Endothelial cell of umbilical vein (primary cell): ENCODE results near the gene SLC35G6. TPM values are rescaled to one million over a fixed set of nuclear protein-coding genes. Genes with fewer than 3 reads are reported as not detected.
"Not testable (repeated sequence)": the region's sequence is repeated elsewhere in the genome, so short reads cannot be mapped to it uniquely, and the experiment has no call there.

ENCODE experiments used
- Bru-seq: library from RNA; stranded (reverse); fragments of 400-500 nt; gene quantifications from one replicate; lab custom pipeline; 2021; lab: Mats Ljungman, UMichigan
- BruChase-seq, 2 experiments: library from RNA; stranded (reverse); fragments of 400-500 nt; gene quantifications; one replicate each; lab custom pipeline; 2021; lab: Mats Ljungman, UMichigan
- BruUV-seq: library from RNA; stranded (reverse); fragments of 400-500 nt; replicated peaks from 2 replicates; lab custom pipeline; 2021; lab: Mats Ljungman, UMichigan
- CTCF ChIA-PET: fragments of 300-600, 350-600 bp; sonication (Branson Sonifier 250); formaldehyde crosslinking; loops from one replicate; lab custom pipeline; 2021; ENCODE audit warnings: antibody characterized with exemption, inconsistent platforms; lab: Charles Lee
- POLR2A ChIA-PET: fragments of 300-600, 350-600 bp; sonication (Branson Sonifier 250); formaldehyde crosslinking; loops from one replicate; lab custom pipeline; 2021; ENCODE audit warnings: antibody characterized with exemption, inconsistent platforms; lab: Charles Lee
- DNase-seq: peaks from one replicate; pipeline ENCODE4 v3.0.0-alpha.2; 2011; ENCODE audit warnings: low read depth, low spot score
- FAIRE-seq: peaks from 2 replicates; lab custom pipeline; 2011; peaks lifted over from hg19 to GRCh38; lab: Jason Lieb, UNC
- H2AFZ ChIP-seq: 2 replicates; pipeline ENCODE4 v1.6.0; 2012; ENCODE audit warnings: low read depth, low read length, control low read depth, inconsistent platforms
- H3K27ac ChIP-seq: 2 replicates; pipeline ENCODE4 v1.5.1; 2011; ENCODE audit warnings: low read depth, mild to moderate bottlenecking, control low read depth, low read length, moderate library complexity; ENCODE audit not compliant: insufficient read depth
- H3K27me3 ChIP-seq, 2 experiments: 2 replicates each; pipeline versions ENCODE4 v1.6.0 to v1.6.1; 2011; ENCODE audit warnings: low read length in 2 of 2, mixed read lengths in 1 of 2; ENCODE audit not compliant: control insufficient read depth in 2 of 2, insufficient read depth in 2 of 2
- H3K36me3 ChIP-seq, 2 experiments: 2 replicates in 1 of 2; 3 replicates in 1 of 2; pipeline ENCODE4 v1.5.1; 2011; ENCODE audit warnings: low read length in 2 of 2, mild to moderate bottlenecking in 1 of 2, moderate library complexity in 1 of 2; ENCODE audit not compliant: control insufficient read depth in 2 of 2, insufficient read depth in 2 of 2; ENCODE audit errors: extremely low read depth in 1 of 2
- H3K4me1 ChIP-seq: 3 replicates; pipeline ENCODE4 v1.5.1; 2011; ENCODE audit warnings: mild to moderate bottlenecking, low read length; ENCODE audit not compliant: control insufficient read depth, insufficient read depth; ENCODE audit errors: extremely low read depth
- H3K4me2 ChIP-seq: 2 replicates; pipeline ENCODE4 v1.6.1; 2011; ENCODE audit warnings: low read length, control low read depth, mixed read lengths; ENCODE audit not compliant: insufficient read depth
- H3K4me3 ChIP-seq, 3 experiments: fragments of 200-600 bp in 1 of 3; sonication (generic), shearing (Covaris generic) in 1 of 3; replicated peaks in 1 of 3; 2 replicates each; pipeline ENCODE4 v1.5.1; 2011 to 2016; ENCODE audit warnings: control low read depth in 3 of 3, low read length in 3 of 3, mild to moderate bottlenecking in 2 of 3, inconsistent platforms in 1 of 3, low read depth in 1 of 3, moderate library complexity in 1 of 3; ENCODE audit not compliant: insufficient read depth in 1 of 3
- H3K79me2 ChIP-seq: 2 replicates; pipeline ENCODE4 v1.6.0; 2012; ENCODE audit warnings: low read length, inconsistent platforms; ENCODE audit not compliant: control insufficient read depth, insufficient read depth
- H3K9ac ChIP-seq: replicated peaks from 2 replicates; pipeline ENCODE3; 2011; ENCODE audit warnings: low read length, control low read depth; ENCODE audit not compliant: insufficient read depth; ENCODE audit errors: extremely low read depth
- H3K9me1 ChIP-seq: replicated peaks from 3 replicates; pipeline ENCODE4 v1.6.0; 2011; ENCODE audit warnings: mild to moderate bottlenecking, low read length; ENCODE audit not compliant: control insufficient read depth, insufficient read depth; ENCODE audit errors: extremely low read depth
- H3K9me3 ChIP-seq: replicated peaks from 2 replicates; pipeline ENCODE4 v1.5.1; 2012; ENCODE audit warnings: low read length, inconsistent platforms; ENCODE audit not compliant: control insufficient read depth, insufficient read depth
- H4K20me1 ChIP-seq: replicated peaks from 2 replicates; pipeline ENCODE3; 2011; ENCODE audit warnings: mild to moderate bottlenecking, low read length; ENCODE audit not compliant: control insufficient read depth, insufficient read depth; ENCODE audit errors: extremely low read depth
- EZH2 ChIP-seq: IDR thresholded peaks from 2 replicates; pipeline ENCODE4 v1.6.1; 2012; ENCODE audit warnings: borderline replicate concordance, low read depth, mild to moderate bottlenecking, moderate library complexity, low read length, inconsistent platforms; ENCODE audit not compliant: severe bottlenecking
- FOS ChIP-seq: IDR thresholded peaks from 2 replicates; pipeline ENCODE4 v1.6.1; 2011; ENCODE audit warnings: mild to moderate bottlenecking, low read length, moderate library complexity, borderline replicate concordance; ENCODE audit not compliant: insufficient read depth
- GATA2 ChIP-seq: IDR thresholded peaks from 2 replicates; pipeline ENCODE4 v1.7.0; 2011; ENCODE audit warnings: low read depth, mild to moderate bottlenecking, moderate library complexity, mixed read lengths, low read length; ENCODE audit not compliant: insufficient read length, insufficient read depth
- JUN ChIP-seq: IDR thresholded peaks from 2 replicates; pipeline ENCODE4 v1.6.1; 2011; ENCODE audit warnings: borderline replicate concordance, low read depth; ENCODE audit not compliant: insufficient read length, insufficient read depth
- MYC ChIP-seq: IDR thresholded peaks from one replicate; pipeline ENCODE4 v1.6.1; 2011; ENCODE audit warnings: mild to moderate bottlenecking, low read depth, low read length
- POLR2A ChIP-seq: IDR thresholded peaks from 2 replicates; pipeline ENCODE4 v1.6.1; 2012; ENCODE audit warnings: low read depth, mild to moderate bottlenecking, control low read depth, low read length
- POLR2AphosphoS5 ChIP-seq: IDR thresholded peaks from 2 replicates; pipeline ENCODE4 v1.6.1; 2012; ENCODE audit warnings: low read depth, mild to moderate bottlenecking, control low read depth, low read length, moderate library complexity; ENCODE audit not compliant: insufficient read depth
- dilution Hi-C: fragments of 300-500 bp; cut with MboI; formaldehyde crosslinking; loops from one replicate; pipeline ENCODE4 v1.15.0; 2019; ENCODE audit warnings: low sequenced_read_pairs; ENCODE audit not compliant: extremely low pct_ligation_motif_present
- intact Hi-C: fragments of 100-400 bp; cut with micrococcal nuclease; formaldehyde crosslinking; loops from one replicate; pipeline ENCODE4 v1.10.0; 2022
- long read RNA-seq: library from polyadenylated mRNA; stranded (forward); transcript quantifications from one replicate; pipeline ENCODE4 v2.0.0, GENCODE V29; 2021
- polyA minus RNA-seq, 3 experiments: library from RNA; depleted of rRNA, polyadenylated mRNA; stranded (reverse); fragments of >200 nt; gene quantifications; 1 replicate in 1 of 3; 2 replicates in 2 of 3; pipeline ENCODE4 v1.2.3, GENCODE V29; 2011
- polyA plus RNA-seq, 4 experiments: library from polyadenylated mRNA; depleted of rRNA in 3 of 4; stranded (reverse) in 3 of 4; unstranded in 1 of 4; fragments of >200 nt; gene quantifications; 2 replicates each; pipeline versions ENCODE4 v1.2.1 to v1.2.3, GENCODE V29; 2011 to 2012; ENCODE audit warnings: missing spikeins in 1 of 4
- total RNA-seq: library from RNA; stranded (reverse); gene quantifications from 2 replicates; pipeline ENCODE4 v1.2.3, GENCODE V29; 2021
- TF ChIP-seq, protein P1 (sequence below), 2 donors: IDR thresholded peaks; 1 replicate in 1 of 2; 2 replicates in 1 of 2; pipeline ENCODE4 v1.5.1; 2011; ENCODE audit warnings: low read length in 2 of 2, mild to moderate bottlenecking in 2 of 2, moderate library complexity in 2 of 2, control low read depth in 1 of 2, inconsistent platforms in 1 of 2, low read depth in 1 of 2; ENCODE audit not compliant: insufficient read depth in 1 of 2; ENCODE audit errors: extremely low read depth in 1 of 2
- TF ChIP-seq, protein P2 (sequence below): IDR thresholded peaks from 2 replicates; pipeline ENCODE4 v1.6.1; 2011; ENCODE audit not compliant: insufficient read depth, insufficient read length

SLC35G6 gene
- not detected in 2 replicates for total RNA-seq
- not detected in 2 replicates for polyA plus RNA-seq
- not detected in 2 replicates for polyA plus RNA-seq (2011; cell fraction: cytosol; rRNA removed)
- polyA plus RNA-seq (2011; cell fraction: nucleus; rRNA removed): not detected in 2 replicates
- polyA plus RNA-seq (2012): 0.16 TPM in 1 of 2 replicates, not detected in the other
- not detected in 2 replicates for polyA minus RNA-seq
- polyA minus RNA-seq (2011; cell fraction: cytosol; rRNA and poly(A)+ RNA removed): not detected
- polyA minus RNA-seq (2011; cell fraction: nucleus; rRNA and poly(A)+ RNA removed): not detected in 2 replicates
- not detected for Bru-seq, nascent RNA
- BruChase-seq, experiment 1, labeled RNA remaining after a 6-hour chase: not detected
- not detected for BruChase-seq, experiment 2, labeled RNA remaining after a 2-hour chase
- long read RNA-seq: 0 reads

DNA sequence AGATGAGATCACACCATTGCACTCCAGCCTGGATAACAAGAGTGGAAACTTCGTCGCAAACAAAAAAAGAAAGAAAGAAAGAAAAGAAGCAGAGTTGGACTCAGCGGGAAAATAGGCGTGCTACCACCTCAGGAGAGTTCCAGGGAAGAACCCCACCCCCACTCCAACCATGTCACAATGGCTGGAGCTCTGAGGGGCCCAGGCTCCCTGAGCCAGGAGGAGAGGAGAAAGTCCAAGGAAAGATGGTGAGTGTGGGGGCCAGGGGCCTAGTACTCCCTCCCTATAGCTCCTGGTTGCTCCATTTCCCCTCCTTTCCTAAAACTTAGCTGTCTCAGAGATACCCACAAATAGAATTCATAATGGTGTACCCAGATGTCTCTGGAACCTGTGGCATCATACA is at the start of gene SLC35G6:
TSS of gene SLC35G6 (plus strand) at position 172 of the 400 bp plus-strand sequence. CDS start at position 243, 71 bp downstream.
- Histone ChIP-seq H3K79me2 (peaks cover 43% of the 10 kb centered on the region), H3K4me1 (peaks cover 39% of the 10 kb centered on the region)
- H3K36me3 ChIP-seq, H3K4me2 ChIP-seq, H3K27me3 ChIP-seq, H3K4me3 ChIP-seq, DNase-seq, H3K9me1 ChIP-seq, H3K9ac ChIP-seq, FAIRE-seq, BruUV-seq, H3K9me3 ChIP-seq, POLR2A ChIA-PET, H2AFZ ChIP-seq, H4K20me1 ChIP-seq, dilution Hi-C loops, CTCF ChIA-PET, H3K27ac ChIP-seq: not testable (repeated sequence)
- intact Hi-C loops: loop anchor here (10.0 kb wide), 1 partner anchor 204 kb away; the partner anchor contains the start of genes TP53 and WRAP53

DNA sequence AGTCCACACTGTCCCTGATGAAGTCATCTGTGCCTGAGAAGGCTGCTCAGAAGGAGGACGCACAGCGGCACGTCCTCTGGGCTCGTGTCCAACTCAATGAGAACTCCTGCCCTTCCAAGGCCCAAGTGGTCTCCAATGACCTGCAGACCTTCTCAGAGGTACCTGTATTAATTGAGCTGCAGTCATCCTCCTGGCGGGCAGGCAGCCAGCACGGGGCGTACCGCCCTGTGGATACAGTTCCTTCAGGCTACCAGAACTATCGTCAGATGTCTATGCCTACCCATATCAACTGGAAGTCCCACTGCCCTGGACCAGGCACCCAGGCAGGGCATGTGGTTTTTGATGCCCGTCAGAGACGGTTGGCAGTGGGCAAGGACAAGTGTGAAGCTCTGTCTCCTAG is 49.0 kb upstream of the SLC35G6 start:
- dilution Hi-C loops: no loop called here
- Histone ChIP-seq H3K27ac (no peak overlapping the region), H3K9ac (no peak overlapping the region), H2AFZ (no peak overlapping the region), H3K4me2 (no peak overlapping the region), H4K20me1 (no peaks in the 10 kb centered on the region), H3K4me3 (no peak overlapping the region), H3K4me1 (peaks cover 14% of the 10 kb centered on the region), H3K27me3 (no peaks in the 10 kb centered on the region), H3K36me3 (no peaks in the 10 kb centered on the region), H3K79me2 (no peaks in the 10 kb centered on the region), H3K9me3 (no peaks in the 10 kb centered on the region), H3K9me1 (no peaks in the 10 kb centered on the region)
- CTCF ChIA-PET: interaction anchor here (0.8 to 1.5 kb wide), 2 partner anchors 9 to 77 kb away, joined by 3 to 5 read pairs; no protein-coding TSS in a partner anchor
- FAIRE-seq (no peak), DNase-seq (no peak)
- TF ChIP-seq POLR2AphosphoS5: no peak
- no peak for TF ChIP-seq JUN
- no peak for TF ChIP-seq POLR2A
- no peak for TF ChIP-seq FOS
- TF ChIP-seq EZH2: no peak
- TF ChIP-seq GATA2: no peak
- TF ChIP-seq, protein P1, sequence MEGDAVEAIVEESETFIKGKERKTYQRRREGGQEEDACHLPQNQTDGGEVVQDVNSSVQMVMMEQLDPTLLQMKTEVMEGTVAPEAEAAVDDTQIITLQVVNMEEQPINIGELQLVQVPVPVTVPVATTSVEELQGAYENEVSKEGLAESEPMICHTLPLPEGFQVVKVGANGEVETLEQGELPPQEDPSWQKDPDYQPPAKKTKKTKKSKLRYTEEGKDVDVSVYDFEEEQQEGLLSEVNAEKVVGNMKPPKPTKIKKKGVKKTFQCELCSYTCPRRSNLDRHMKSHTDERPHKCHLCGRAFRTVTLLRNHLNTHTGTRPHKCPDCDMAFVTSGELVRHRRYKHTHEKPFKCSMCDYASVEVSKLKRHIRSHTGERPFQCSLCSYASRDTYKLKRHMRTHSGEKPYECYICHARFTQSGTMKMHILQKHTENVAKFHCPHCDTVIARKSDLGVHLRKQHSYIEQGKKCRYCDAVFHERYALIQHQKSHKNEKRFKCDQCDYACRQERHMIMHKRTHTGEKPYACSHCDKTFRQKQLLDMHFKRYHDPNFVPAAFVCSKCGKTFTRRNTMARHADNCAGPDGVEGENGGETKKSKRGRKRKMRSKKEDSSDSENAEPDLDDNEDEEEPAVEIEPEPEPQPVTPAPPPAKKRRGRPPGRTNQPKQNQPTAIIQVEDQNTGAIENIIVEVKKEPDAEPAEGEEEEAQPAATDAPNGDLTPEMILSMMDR (IDR thresholded peaks at IDR 0.05; ENCODE audit: extremely low read depth in 1 of 2, insufficient read depth in 1 of 2, low read depth in 1 of 2, low read length in 2 of 2): no peak
- no peak for TF ChIP-seq MYC
- TF ChIP-seq, protein P2, sequence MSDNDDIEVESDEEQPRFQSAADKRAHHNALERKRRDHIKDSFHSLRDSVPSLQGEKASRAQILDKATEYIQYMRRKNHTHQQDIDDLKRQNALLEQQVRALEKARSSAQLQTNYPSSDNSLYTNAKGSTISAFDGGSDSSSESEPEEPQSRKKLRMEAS: no peak
- intact Hi-C loops: no loop called here
- POLR2A ChIA-PET: no interaction called here
- BruUV-seq: no TSS peak
